ENCODE results near the gene AUP1. TPM values are rescaled to one million over a fixed set of nuclear protein-coding genes. Genes with fewer than 3 reads are reported as not detected.

The AUP1 gene
- total and polyA plus RNA-seq, 2 donors (not counting 1 experiment from before 2014, with no cell fraction given): 54.0 to 70.4 TPM

- no peaks in the 10 kb centered on the region for H3K27me3 ChIP-seq (ENCODE audit: control insufficient read depth, insufficient read depth, low read length)
- no peaks in the 10 kb centered on the region for H4K20me1 ChIP-seq (ENCODE audit: control insufficient read depth, extremely low read depth, insufficient read depth, low read length)
- H3K27ac ChIP-seq (ENCODE audit: insufficient read depth, low read length): no peak overlapping the region
- no peak overlapping the region for H3K9ac ChIP-seq (ENCODE audit: insufficient read depth, low read length)
- H3K4me1 ChIP-seq (ENCODE audit: control insufficient read depth, extremely low read depth, insufficient read depth, low read length): peaks cover 3% of the 10 kb centered on the region
- H3K4me2 ChIP-seq (ENCODE audit: extremely low read depth, insufficient read depth, low read length): no peak overlapping the region
- no peak for DNase-seq (ENCODE audit: low read depth in 2 of 2)
- H3K9me3 ChIP-seq (ENCODE audit: control insufficient read depth, insufficient read depth, low read depth, low read length): no peaks in the 10 kb centered on the region
- no peak for TF ChIP-seq CTCF (conservative IDR thresholded peaks at IDR 0.05 in 1 of 2, IDR thresholded peaks at IDR 0.05 in 1 of 2; ENCODE audit: low read depth in 1 of 2, low read length in 2 of 2)
- no peak for TF ChIP-seq EZH2 (IDR thresholded peaks at IDR 0.05; ENCODE audit: low read length, missing control alignments)
- no peak overlapping the region for H3K4me3 ChIP-seq (replicated peaks in 1 of 4; ENCODE audit: control extremely low read depth in 1 of 4, insufficient read depth in 1 of 4, low read depth in 3 of 4, low read length in 4 of 4)
- no peak overlapping the region for H2AFZ ChIP-seq (ENCODE audit: low read length)
- H3K36me3 ChIP-seq (ENCODE audit: control insufficient read depth, insufficient read depth, low read length): peaks cover 4% of the 10 kb centered on the region
- H3K79me2 ChIP-seq (ENCODE audit: control insufficient read depth, insufficient read depth, low read length): no peaks in the 10 kb centered on the region
These were observed 31.1 kb upstream of the AUP1 start for GRCh38 chr2:74560591-74560990.

- Histone ChIP-seq H3K9ac (ENCODE audit: insufficient read depth, low read length) (no peak overlapping the region), H3K4me3 (replicated peaks in 1 of 4; ENCODE audit: control extremely low read depth in 1 of 4, insufficient read depth in 1 of 4, low read depth in 3 of 4, low read length in 4 of 4) (no peak overlapping the region), H3K36me3 (ENCODE audit: control insufficient read depth, insufficient read depth, low read length) (peaks cover 4% of the 10 kb centered on the region), H3K79me2 (ENCODE audit: control insufficient read depth, insufficient read depth, low read length) (peaks cover 3% of the 10 kb centered on the region), H3K4me1 (ENCODE audit: control insufficient read depth, extremely low read depth, insufficient read depth, low read length) (peaks cover 6% of the 10 kb centered on the region), H3K9me3 (ENCODE audit: control insufficient read depth, insufficient read depth, low read depth, low read length) (no peaks in the 10 kb centered on the region), H2AFZ (ENCODE audit: low read length) (no peak overlapping the region), H3K27me3 (ENCODE audit: control insufficient read depth, insufficient read depth, low read length) (no peaks in the 10 kb centered on the region), H3K27ac (ENCODE audit: insufficient read depth, low read length) (no peak overlapping the region), H3K4me2 (ENCODE audit: extremely low read depth, insufficient read depth, low read length) (no peak overlapping the region), H4K20me1 (ENCODE audit: control insufficient read depth, extremely low read depth, insufficient read depth, low read length) (no peaks in the 10 kb centered on the region)
- no peak for DNase-seq (ENCODE audit: low read depth in 2 of 2)
- TF ChIP-seq EZH2 (IDR thresholded peaks at IDR 0.05; ENCODE audit: low read length, missing control alignments) (no peak), CTCF (conservative IDR thresholded peaks at IDR 0.05 in 1 of 2, IDR thresholded peaks at IDR 0.05 in 1 of 2; ENCODE audit: low read depth in 1 of 2, low read length in 2 of 2) (no peak)
These were observed 30.4 kb upstream of the AUP1 start for GRCh38 chr2:74559912-74560311.

- Histone ChIP-seq H3K27ac (ENCODE audit: insufficient read depth, low read length) (no peak overlapping the region), H3K4me3 (replicated peaks in 1 of 4; ENCODE audit: control extremely low read depth in 1 of 4, insufficient read depth in 1 of 4, low read depth in 3 of 4, low read length in 4 of 4) (no peak overlapping the region), H3K4me2 (ENCODE audit: extremely low read depth, insufficient read depth, low read length) (no peak overlapping the region), H4K20me1 (ENCODE audit: control insufficient read depth, extremely low read depth, insufficient read depth, low read length) (no peaks in the 10 kb centered on the region), H3K4me1 (ENCODE audit: control insufficient read depth, extremely low read depth, insufficient read depth, low read length) (peaks cover 4% of the 10 kb centered on the region), H2AFZ (ENCODE audit: low read length) (no peak overlapping the region), H3K79me2 (ENCODE audit: control insufficient read depth, insufficient read depth, low read length) (peaks cover 3% of the 10 kb centered on the region), H3K9ac (ENCODE audit: insufficient read depth, low read length) (no peak overlapping the region), H3K9me3 (ENCODE audit: control insufficient read depth, insufficient read depth, low read depth, low read length) (no peaks in the 10 kb centered on the region), H3K27me3 (ENCODE audit: control insufficient read depth, insufficient read depth, low read length) (no peaks in the 10 kb centered on the region), H3K36me3 (ENCODE audit: control insufficient read depth, insufficient read depth, low read length) (peaks cover 4% of the 10 kb centered on the region)
- TF ChIP-seq CTCF (conservative IDR thresholded peaks at IDR 0.05 in 1 of 2, IDR thresholded peaks at IDR 0.05 in 1 of 2; ENCODE audit: low read depth in 1 of 2, low read length in 2 of 2): no peak
- no peak for TF ChIP-seq EZH2 (IDR thresholded peaks at IDR 0.05; ENCODE audit: low read length, missing control alignments)
- DNase-seq (ENCODE audit: low read depth in 2 of 2): no peak
These were observed 29.1 kb upstream of the AUP1 start for GRCh38 chr2:74558284-74559230.
